SW480 (cell line): ENCODE data around the gene DNAH14.
A peak's percentile ranks its signal among the peaks of the same experiment; 100 is the strongest.
"Not testable (repeated sequence)": the region's sequence is repeated elsewhere in the genome, so short reads cannot be mapped to it uniquely, and the experiment has no call there.

Source experiments
- DNase-seq: peaks from one replicate; pipeline ENCODE4 v3.0.0-alpha.2; 2016; ENCODE audit warnings: low spot score

DNAH14 gene

GRCh38 chr1:224929335-224930237 lies at the start of gene DNAH14:
TSS of gene DNAH14 (plus strand) at chr1:224929675. CDS start at chr1:224952703, 23,028 bp downstream.
- peak; percentile 92 for DNase-seq

- no peak for DNase-seq
These were observed 48.7 kb upstream of the DNAH14 start for GRCh38 chr1:224880593-224881307.

GRCh38 chr1:224881308-224881692 lies 48.2 kb upstream of the DNAH14 start:
- DNase-seq: not testable (repeated sequence)

DNA sequence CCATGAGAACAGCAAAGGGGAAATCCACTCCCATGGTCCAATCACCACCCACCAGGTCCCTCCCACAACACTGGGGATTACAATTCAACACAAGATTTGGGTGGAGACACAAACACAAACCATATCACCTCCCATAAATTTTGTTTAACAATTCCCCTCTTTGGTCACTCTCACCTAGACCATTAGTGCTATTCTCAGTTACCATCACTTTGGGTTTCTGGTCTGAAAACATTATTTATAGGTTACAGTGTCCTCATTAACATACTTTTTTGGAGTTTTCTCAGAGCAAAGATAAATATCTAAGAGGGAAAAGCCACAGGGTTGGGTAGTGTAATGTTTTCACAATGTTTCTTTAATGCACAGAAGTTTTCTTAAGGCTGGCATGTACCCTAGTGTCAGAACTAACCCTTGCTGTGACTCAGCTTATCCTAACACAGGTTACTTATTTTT lies 47.7 kb upstream of the DNAH14 start:
- DNase-seq: no peak

- DNase-seq: no peak
These were observed 47.2 kb upstream of the DNAH14 start for GRCh38 chr1:224882264-224882663.

GRCh38 chr1:224883091-224883490 lies 46.4 kb upstream of the DNAH14 start:
- DNase-seq: no peak

DNA sequence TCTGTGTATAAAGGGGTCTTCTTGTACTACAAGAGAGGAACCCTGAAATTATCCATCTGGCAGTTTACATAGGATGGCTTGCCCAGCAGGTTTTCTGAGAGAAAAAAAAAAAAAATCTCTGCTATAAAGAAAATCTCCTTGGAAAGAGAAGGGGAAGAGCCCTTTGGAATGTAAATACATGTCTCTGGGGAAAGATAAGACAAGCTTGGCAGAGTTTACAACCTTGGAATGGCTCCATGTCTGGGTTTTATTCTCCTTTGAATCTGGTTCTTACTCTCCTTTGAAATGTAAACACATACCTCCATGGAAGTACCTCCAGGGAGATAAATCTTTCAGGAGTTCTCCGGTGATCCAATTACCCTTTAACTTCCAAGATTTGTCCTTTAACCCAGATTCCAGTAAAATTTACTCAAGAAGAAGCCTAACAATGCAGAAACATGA lies 45.1 kb upstream of the DNAH14 start:
- no peak for DNase-seq

- DNase-seq: not testable (repeated sequence)
These were observed 44.1 kb upstream of the DNAH14 start for GRCh38 chr1:224885376-224885775.

GRCh38 chr1:224894915-224895314 lies 34.6 kb upstream of the DNAH14 start:
- peak; percentile 13 for DNase-seq

GRCh38 chr1:224896130-224896781 lies 33.2 kb upstream of the DNAH14 start:
- DNase-seq: no peak

GRCh38 chr1:224897529-224898327 lies 31.7 kb upstream of the DNAH14 start:
- DNase-seq: no peak

GRCh38 chr1:224898937-224899336 lies 30.5 kb upstream of the DNAH14 start:
- no peak for DNase-seq

- no peak for DNase-seq
These were observed 29.3 kb upstream of the DNAH14 start for GRCh38 chr1:224900062-224900630.

DNA sequence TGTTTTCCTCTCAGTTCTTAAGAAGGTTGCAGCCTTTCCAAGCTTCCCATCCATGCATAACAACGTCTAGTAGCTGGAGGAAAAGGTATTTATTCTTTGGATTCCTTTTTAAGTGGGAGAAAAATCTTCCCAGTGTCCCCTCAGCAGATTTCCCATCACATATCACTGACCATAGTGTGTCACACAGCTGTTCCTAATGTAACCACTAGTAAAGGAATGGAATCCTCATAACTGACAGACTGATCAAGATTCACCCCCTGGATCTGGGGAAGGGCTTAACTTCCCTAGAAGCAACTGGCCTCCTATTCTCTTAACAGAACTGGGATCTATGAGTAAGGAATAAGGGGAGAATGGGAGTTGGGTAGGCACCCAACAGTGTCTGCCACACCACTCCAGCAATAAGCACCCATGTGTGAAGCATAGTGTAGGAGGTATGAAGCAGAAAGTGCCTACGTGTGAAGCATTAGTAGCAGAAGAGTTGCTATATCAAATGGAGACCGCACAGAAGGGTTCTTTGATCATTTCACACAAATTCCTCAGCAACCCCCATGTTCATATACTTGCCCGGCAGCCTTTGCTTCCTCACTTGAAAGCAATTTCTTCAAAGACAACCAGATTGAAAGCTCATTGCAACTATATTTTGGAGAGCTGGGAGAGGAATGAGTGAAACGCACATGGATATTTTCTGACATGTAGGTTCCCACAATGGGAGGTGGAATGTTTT lies 28.2 kb upstream of the DNAH14 start:
- no peak for DNase-seq

DNA sequence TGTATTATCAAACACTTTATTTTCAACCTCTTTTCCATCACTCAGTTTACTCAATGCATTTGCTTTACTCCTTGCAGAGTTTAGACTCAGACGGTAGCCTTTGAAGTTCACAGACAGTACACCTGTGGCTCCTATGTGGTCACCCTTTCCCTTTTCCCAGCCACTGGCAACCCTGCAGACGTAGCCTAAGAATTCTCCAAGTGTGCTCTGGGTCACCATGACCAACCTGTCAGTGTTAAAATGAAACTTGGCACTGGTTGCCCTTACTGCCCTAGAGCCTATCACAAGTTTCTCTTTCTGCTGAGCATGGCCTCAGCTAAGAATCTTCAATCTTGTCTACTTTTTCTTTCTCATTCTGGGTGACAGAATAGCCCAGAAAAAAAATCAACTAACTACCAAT lies 25.5 kb upstream of the DNAH14 start:
- DNase-seq: no peak

DNA sequence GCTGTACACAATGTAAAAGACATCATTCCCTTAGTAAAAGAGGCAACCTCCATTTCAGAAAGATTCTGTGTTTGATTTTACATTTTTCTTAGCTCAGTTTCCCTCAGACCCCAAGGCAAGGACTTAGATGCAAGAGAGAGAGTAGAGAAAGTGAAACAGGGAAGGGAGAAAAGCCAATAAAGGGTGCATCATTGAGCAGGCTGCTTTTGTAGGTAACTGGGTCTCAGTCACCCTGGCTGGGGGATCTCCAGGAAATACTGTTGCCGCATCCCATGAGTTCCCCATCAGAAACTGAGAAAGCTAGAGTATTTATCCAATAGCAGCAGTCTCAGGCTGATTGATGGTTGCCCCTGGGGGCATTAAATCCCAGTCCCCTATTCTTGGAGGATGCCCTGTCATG lies 23.1 kb upstream of the DNAH14 start:
- DNase-seq: no peak

DNA sequence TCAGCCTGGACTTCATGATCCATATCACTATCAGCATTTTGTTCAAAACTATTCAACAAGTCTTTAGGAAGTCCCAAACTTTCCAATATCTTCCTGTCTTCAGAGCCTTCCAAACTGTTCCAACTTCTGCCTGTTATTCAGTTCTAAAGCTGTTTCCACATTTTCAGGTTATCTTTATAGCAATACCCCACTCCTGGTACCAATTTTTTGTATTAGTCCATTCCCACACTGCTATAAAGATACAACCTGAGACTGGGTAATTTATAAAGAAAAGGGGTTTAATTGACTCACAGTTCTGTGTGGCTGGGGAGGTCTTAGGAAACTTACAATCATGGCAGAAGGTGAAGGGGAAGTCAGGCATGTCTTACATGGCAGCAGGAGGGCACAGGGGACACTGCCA lies 18.3 kb upstream of the DNAH14 start:
- no peak for DNase-seq

DNA sequence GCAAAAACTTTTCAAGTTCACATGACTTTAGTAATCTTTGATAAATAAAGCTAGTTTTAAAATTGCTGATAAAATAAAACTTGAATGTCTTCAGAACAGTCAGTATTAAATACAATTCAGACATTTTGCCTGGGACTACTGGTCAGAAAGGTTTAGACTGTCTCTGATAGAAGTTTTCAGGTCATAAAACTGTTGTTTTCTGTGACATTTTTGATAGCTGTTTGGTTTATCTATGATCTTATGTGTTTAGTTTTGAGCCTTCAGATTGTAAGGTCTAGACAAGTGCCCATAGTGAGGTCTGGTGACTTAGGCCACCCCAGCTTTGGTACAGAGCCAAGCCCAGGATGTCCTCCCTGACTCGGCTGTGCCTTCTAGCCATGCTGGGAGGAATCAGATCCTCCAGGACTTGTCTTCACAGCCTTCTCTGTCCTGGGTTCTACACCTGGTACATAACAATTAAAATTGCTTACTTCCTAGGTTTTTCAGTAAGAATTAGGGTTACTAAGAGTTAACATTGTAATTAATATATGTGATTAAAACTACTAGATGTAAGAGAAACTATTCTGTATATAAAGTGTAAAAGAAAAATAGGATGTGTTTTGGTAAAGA lies 15.1 kb upstream of the DNAH14 start:
- DNase-seq: no peak

- no peak for DNase-seq
These were observed 10.0 kb upstream of the DNAH14 start for GRCh38 chr1:224919508-224919907.

DNA sequence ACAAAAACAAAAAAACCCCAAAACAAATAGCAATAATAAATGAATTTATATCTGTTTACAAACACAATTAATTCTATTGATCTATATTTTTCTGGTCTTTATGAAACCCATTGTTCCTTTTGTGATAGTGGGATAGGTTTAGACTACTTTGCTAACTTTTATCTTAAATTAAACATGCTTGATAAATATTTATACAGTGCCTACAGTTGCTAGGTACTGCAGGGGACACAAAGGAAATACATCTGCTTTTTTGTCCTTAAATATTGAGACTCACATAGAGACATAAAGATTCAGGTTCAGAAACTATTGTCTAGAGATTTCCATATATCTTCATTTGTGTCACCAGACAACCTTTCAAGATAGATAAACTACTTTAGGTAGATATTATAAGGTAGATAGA lies 8.5 kb upstream of the DNAH14 start:
- DNase-seq: no peak
